ENCODE results near the gene KLHL35.

The KLHL35 gene

DNA sequence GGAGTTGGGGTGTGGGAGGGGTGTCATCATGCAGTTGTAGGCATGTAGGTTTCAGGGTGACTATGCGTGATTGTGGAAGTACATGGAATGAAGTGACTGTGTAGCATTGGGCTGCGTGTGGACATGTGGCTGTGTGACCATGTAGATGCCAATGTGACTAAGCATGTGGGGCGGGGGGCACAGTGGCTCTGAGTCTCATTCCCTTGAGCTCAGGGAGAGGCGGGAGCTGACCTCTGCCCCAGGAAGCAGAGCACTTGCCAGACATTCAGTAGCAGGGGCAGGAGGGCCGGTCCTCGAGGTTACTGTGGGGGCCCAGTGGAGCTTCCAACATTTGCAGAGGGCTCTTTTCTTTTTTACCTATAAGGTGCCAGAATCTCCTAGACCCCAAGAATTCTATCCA is 440 bp upstream of the KLHL35 start:
- TF ChIP-seq, protein P1, sequence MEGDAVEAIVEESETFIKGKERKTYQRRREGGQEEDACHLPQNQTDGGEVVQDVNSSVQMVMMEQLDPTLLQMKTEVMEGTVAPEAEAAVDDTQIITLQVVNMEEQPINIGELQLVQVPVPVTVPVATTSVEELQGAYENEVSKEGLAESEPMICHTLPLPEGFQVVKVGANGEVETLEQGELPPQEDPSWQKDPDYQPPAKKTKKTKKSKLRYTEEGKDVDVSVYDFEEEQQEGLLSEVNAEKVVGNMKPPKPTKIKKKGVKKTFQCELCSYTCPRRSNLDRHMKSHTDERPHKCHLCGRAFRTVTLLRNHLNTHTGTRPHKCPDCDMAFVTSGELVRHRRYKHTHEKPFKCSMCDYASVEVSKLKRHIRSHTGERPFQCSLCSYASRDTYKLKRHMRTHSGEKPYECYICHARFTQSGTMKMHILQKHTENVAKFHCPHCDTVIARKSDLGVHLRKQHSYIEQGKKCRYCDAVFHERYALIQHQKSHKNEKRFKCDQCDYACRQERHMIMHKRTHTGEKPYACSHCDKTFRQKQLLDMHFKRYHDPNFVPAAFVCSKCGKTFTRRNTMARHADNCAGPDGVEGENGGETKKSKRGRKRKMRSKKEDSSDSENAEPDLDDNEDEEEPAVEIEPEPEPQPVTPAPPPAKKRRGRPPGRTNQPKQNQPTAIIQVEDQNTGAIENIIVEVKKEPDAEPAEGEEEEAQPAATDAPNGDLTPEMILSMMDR (IDR thresholded peaks at IDR 0.05; ENCODE audit: low read depth, low read length), result no peak
- no peak overlapping the region for H3K4me3 ChIP-seq (ENCODE audit: low read depth, low read length)

DNA sequence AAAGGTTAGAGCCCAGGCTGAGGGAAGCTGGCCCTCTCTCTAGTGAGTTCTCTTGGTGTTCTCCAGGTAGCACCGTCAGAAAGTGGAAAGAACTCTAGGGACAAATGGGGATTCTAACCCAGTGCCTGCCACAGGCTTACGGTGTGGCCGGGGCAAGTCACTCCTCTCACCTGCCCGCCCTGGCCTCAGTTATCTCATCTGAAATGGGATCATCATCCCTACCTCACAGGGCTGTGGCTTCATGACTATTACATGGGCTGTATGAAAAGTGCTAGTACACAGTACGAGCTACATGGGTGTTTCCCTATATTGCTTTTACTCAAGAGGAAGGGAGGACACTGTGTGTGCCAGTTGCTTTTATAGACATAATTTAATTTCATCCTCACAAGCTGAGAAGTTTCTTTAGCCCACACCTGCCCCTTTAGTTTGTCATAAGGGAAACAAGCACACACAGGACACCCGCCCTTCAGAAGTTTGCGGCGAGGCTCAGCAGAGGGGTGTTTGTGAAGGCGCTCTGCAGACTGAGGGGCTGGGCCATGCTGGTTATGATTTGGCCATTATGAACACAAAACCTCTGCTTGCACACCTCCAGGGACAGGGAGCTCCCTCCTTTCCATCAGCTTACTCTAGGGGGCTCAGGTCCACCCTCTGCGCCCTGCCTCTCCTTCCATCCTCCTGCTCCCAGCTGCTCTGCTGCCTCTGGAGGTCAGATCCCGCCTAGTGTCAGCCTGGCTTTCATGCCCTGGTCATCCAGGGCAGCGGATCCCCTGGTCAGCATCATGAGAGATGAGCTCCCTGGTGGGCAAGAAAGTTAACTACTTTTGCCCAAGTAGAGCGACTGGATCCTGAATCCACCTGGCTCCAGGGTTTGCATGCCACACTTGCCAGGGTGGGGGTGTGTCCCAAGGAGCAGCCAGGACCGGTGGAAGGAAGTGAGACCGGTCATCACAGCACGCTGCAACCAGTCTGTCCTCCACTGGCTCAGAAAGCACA is 1.2 kb downstream of the KLHL35 start:
- TF ChIP-seq, protein P1 (IDR thresholded peaks at IDR 0.05; ENCODE audit: low read depth, low read length), result no peak
- H3K4me3 ChIP-seq (ENCODE audit: low read depth, low read length), result no peak overlapping the region

DNA sequence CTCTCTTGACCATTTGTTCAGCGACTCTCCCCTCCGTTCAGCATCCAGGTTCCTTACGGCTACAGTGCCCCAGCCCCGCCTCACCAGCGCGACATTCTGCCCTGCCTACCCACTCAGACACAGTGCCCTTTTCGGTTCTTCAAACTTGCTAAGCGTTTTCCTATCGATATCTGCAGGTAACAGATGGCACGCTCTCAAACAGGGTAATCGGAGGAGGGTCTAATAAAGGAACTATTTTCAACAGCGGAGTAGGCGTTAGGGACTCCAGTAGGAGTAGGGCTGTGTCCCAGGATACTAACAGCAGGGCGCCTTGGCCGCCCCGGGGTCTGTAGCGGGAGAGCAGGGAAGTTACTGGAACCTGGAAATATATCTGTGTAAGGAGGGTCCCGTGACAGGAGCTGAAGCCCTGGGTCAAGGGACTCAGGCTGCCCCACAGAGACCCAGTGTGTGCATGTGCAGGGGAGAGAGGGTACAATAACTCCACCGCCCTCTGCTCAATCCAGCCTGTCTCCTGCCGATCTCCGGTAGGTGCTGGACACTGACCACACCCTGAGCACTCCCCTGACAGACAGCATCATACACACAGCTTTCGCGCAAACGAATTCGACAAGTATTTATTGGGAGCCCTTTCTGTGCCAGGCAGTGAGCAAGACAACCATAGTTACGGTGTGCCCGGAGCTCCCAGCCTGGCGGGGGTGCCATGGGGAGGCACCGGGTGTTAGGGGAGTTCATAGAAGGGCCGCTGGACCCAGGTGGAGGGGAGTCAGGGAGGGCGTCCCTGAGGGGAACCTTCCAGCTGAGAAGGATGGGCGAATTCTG is 2.1 kb downstream of the KLHL35 start:
- 0 out of 2 replicates have a peak overlapping the region, but pooled peaks have one; percentile 20 for H3K4me3 ChIP-seq (ENCODE audit: low read depth, low read length)
- TF ChIP-seq, protein P1 (IDR thresholded peaks at IDR 0.05; ENCODE audit: low read depth, low read length), result no peak

DNA sequence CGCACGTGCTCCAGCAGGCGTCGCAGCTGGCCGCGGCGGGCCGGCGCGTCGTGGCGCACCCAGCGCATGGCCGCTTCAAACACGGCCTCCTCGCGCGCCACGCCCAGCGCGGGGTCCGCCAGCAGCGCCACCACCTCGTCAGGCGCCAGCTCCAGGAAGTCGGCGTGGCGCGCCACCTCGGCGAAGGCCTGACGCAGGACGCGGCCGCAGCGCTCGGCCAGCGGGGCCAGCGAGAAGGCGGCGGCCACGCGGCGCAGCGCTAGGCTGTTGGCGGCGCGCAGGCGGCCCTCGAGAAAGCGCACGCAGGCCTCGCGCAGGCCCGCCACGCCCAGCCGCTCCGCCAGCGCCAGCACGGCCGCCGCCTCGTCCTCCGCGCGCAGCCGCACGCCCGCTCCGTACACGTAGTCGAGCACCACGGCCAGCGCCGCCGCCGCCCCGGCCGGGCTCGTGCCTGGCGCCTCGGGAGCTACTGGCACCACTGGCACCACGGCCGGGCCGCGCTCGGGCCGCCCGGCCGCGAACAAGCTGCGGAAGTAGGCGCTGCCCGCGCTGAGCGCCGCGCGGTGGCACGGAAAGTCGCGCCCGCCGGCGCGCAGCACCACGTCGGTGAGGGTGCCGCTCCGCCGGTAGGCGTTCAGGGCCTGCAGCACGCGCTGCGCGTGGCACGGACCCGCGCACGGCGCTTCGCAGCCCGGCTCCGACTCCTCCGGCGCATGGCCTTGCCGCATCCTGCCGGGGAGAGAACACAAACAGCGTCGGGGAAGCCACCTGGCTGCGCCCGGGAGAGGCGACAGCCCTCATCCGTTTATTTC is 2.9 kb downstream of the KLHL35 start:
- peak overlapping the region; percentile 20; the same call in 1 of the 2 replicates for H3K4me3 ChIP-seq (ENCODE audit: low read depth, low read length)
- TF ChIP-seq, protein P1 (IDR thresholded peaks at IDR 0.05; ENCODE audit: low read depth, low read length), result no peak

DNA sequence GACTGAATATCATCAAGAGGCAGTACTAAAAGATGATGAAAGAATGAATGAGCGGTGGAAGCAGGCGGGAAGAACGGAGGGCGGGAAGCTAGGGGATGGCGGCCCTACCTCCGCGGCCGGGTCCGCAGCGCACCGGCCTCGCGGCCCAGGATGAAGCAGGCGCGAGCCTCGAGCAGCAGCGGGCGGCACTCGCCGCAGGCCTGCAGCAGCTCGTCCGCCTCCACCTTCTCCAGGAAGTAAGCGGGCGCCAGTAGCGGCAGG is 3.4 kb downstream of the KLHL35 start:
- TF ChIP-seq, protein P1 (IDR thresholded peaks at IDR 0.05; ENCODE audit: low read depth, low read length), result no peak
- H3K4me3 ChIP-seq (ENCODE audit: low read depth, low read length), result no peak overlapping the region

DNA sequence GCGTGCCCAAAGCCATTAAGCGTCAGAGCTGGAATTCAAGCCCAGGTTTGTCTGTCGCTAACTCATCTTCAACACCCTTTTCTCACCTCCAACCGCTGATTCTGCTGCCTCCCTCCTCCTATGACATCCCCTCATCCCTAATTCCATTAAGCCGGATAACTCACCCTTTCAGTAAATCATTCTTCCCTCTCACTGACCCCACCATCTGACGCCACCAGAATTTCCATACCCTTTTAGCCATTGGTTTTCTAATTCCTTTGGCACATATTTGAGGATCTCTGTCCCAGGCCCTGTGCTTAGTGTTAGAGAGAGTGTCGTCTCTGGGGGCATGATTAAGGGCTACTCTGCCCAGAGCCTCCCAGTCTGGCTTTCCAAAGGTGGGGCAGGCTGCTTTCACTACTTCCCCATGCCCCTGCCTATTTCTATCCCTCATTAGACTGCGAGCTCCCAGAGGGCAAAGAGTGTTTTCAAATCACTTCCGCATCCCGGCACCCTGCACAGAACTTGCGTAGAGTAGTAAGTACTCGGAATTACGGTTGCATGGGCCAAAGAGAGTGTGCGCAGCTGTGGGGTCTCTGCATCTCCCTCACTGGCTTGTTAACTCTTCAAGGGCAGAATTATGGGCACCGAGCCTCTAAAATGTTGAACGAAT is 3.9 kb downstream of the KLHL35 start:
- no peak overlapping the region for H3K4me3 ChIP-seq (ENCODE audit: low read depth, low read length)
- TF ChIP-seq, protein P1 (IDR thresholded peaks at IDR 0.05; ENCODE audit: low read depth, low read length), result no peak
